IPS-18a (cell line): ENCODE data around the gene PTPA.

Source experiments
- H3K27ac ChIP-seq: one replicate; pipeline ENCODE4 v1.5.1; 2013; ENCODE audit warnings: low read length
- H3K27me3 ChIP-seq: one replicate; pipeline ENCODE4 v1.6.1; 2013; ENCODE audit warnings: mild to moderate bottlenecking, low read length; ENCODE audit not compliant: control insufficient read depth, insufficient read depth
- H3K36me3 ChIP-seq: one replicate; pipeline ENCODE4 v1.6.1; 2013; ENCODE audit warnings: low read depth, low read length; ENCODE audit not compliant: control insufficient read depth
- H3K4me1 ChIP-seq: one replicate; pipeline ENCODE4 v1.6.1; 2013; ENCODE audit warnings: low read depth, low read length; ENCODE audit not compliant: control insufficient read depth
- H3K4me3 ChIP-seq: one replicate; pipeline ENCODE4 v1.5.1; 2013; ENCODE audit warnings: low read length
- H3K9ac ChIP-seq: one replicate; pipeline ENCODE4 v1.6.1; 2013; ENCODE audit warnings: mild to moderate bottlenecking, low read length, moderate library complexity
- H3K9me3 ChIP-seq: one replicate; pipeline ENCODE4 v1.6.1; 2013; ENCODE audit warnings: low read depth, low read length; ENCODE audit not compliant: control insufficient read depth

The PTPA gene

GRCh38 chr9:129093602-129094386 lies 17.4 kb upstream of the PTPA start:
- Histone ChIP-seq H3K27ac (no peak overlapping the region), H3K9ac (no peak overlapping the region), H3K4me1 (no peaks in the 10 kb centered on the region), H3K36me3 (peaks cover 17% of the 10 kb centered on the region), H3K27me3 (no peaks in the 10 kb centered on the region), H3K9me3 (no peaks in the 10 kb centered on the region), H3K4me3 (no peak overlapping the region)

GRCh38 chr9:129094387-129095169 lies 16.6 kb upstream of the PTPA start:
- Histone ChIP-seq H3K36me3 (peaks cover 11% of the 10 kb centered on the region), H3K27ac (no peak overlapping the region), H3K27me3 (no peaks in the 10 kb centered on the region), H3K9me3 (no peaks in the 10 kb centered on the region), H3K4me1 (no peaks in the 10 kb centered on the region), H3K9ac (no peak overlapping the region), H3K4me3 (no peak overlapping the region)

- no peak overlapping the region for H3K9ac ChIP-seq
- no peak overlapping the region for H3K4me3 ChIP-seq
- no peak overlapping the region for H3K27ac ChIP-seq
- no peaks in the 10 kb centered on the region for H3K27me3 ChIP-seq
- no peaks in the 10 kb centered on the region for H3K4me1 ChIP-seq
- no peaks in the 10 kb centered on the region for H3K9me3 ChIP-seq
- H3K36me3 ChIP-seq, result peaks cover 5% of the 10 kb centered on the region
These were observed 16.0 kb upstream of the PTPA start for GRCh38 chr9:129095170-129095667.

GRCh38 chr9:129095908-129096307 lies 15.3 kb upstream of the PTPA start:
- Histone ChIP-seq H3K9ac (no peak overlapping the region), H3K27ac (no peak overlapping the region), H3K4me1 (no peaks in the 10 kb centered on the region), H3K9me3 (no peaks in the 10 kb centered on the region), H3K36me3 (no peaks in the 10 kb centered on the region), H3K27me3 (no peaks in the 10 kb centered on the region), H3K4me3 (no peak overlapping the region)

GRCh38 chr9:129097671-129098306 lies 13.4 kb upstream of the PTPA start:
- no peak overlapping the region for H3K27ac ChIP-seq
- H3K9me3 ChIP-seq, result no peaks in the 10 kb centered on the region
- H3K4me1 ChIP-seq, result no peaks in the 10 kb centered on the region
- no peak overlapping the region for H3K4me3 ChIP-seq
- no peak overlapping the region for H3K9ac ChIP-seq
- H3K27me3 ChIP-seq, result no peaks in the 10 kb centered on the region
- no peaks in the 10 kb centered on the region for H3K36me3 ChIP-seq

GRCh38 chr9:129098328-129098727 lies 12.9 kb upstream of the PTPA start:
- no peak overlapping the region for H3K27ac ChIP-seq
- no peaks in the 10 kb centered on the region for H3K36me3 ChIP-seq
- H3K9me3 ChIP-seq, result no peaks in the 10 kb centered on the region
- no peaks in the 10 kb centered on the region for H3K27me3 ChIP-seq
- H3K4me1 ChIP-seq, result no peaks in the 10 kb centered on the region
- H3K9ac ChIP-seq, result no peak overlapping the region
- H3K4me3 ChIP-seq, result no peak overlapping the region

GRCh38 chr9:129100383-129101169 lies 10.6 kb upstream of the PTPA start:
- H3K9ac ChIP-seq, result no peak overlapping the region
- H3K27me3 ChIP-seq, result no peaks in the 10 kb centered on the region
- H3K4me3 ChIP-seq, result no peak overlapping the region
- no peak overlapping the region for H3K27ac ChIP-seq
- H3K4me1 ChIP-seq, result no peaks in the 10 kb centered on the region
- H3K9me3 ChIP-seq, result no peaks in the 10 kb centered on the region
- no peaks in the 10 kb centered on the region for H3K36me3 ChIP-seq

GRCh38 chr9:129101279-129101678 lies 9.9 kb upstream of the PTPA start:
- H3K9me3 ChIP-seq, result no peaks in the 10 kb centered on the region

GRCh38 chr9:129102095-129102525 lies 9.1 kb upstream of the PTPA start:
- Histone ChIP-seq H3K9me3 (no peaks in the 10 kb centered on the region), H3K4me3 (no peak overlapping the region), H3K36me3 (no peaks in the 10 kb centered on the region), H3K27ac (no peak overlapping the region), H3K4me1 (no peaks in the 10 kb centered on the region), H3K27me3 (no peaks in the 10 kb centered on the region), H3K9ac (no peak overlapping the region)

More at GRCh38 chr9:129101279-129101678, 9.9 kb upstream of the PTPA start:
- H3K4me3 ChIP-seq, result no peak overlapping the region
- no peaks in the 10 kb centered on the region for H3K36me3 ChIP-seq
- no peaks in the 10 kb centered on the region for H3K4me1 ChIP-seq
- no peak overlapping the region for H3K27ac ChIP-seq
- H3K27me3 ChIP-seq, result no peaks in the 10 kb centered on the region
- no peak overlapping the region for H3K9ac ChIP-seq

GRCh38 chr9:129102791-129103594 lies 8.2 kb upstream of the PTPA start:
- Histone ChIP-seq H3K4me1 (no peaks in the 10 kb centered on the region), H3K27ac (no peak overlapping the region), H3K9me3 (no peaks in the 10 kb centered on the region), H3K4me3 (no peak overlapping the region), H3K36me3 (no peaks in the 10 kb centered on the region), H3K27me3 (no peaks in the 10 kb centered on the region), H3K9ac (no peak overlapping the region)
